OCI-LY1 (cell line): ENCODE data around the gene RASSF6.

Source experiments
- CTCF ChIP-seq: fragments of 200-600 bp; sonication (generic), shearing (Covaris generic); IDR thresholded peaks from 2 replicates; pipeline ENCODE4 v1.5.1; 2017; ENCODE audit warnings: mild to moderate bottlenecking, antibody characterized with exemption, low read length, moderate library complexity, mixed read lengths
- EZH2 ChIP-seq: fragments of 200-600 bp; sonication (generic), shearing (Covaris generic); IDR thresholded peaks from 2 replicates; pipeline ENCODE4 v1.8.0; 2017; ENCODE audit warnings: borderline replicate concordance, mixed run types, mild to moderate bottlenecking, antibody characterized with exemption, low read length, moderate library complexity, mixed read lengths

GRCh38 chr4:73544620-73545019 lies 75.6 kb downstream of the RASSF6 start:
- TF ChIP-seq CTCF (no peak), EZH2 (no peak)
